T follicular helper cell (primary cell): ENCODE data around the gene XPA.
"Not testable (repeated sequence)": the region's sequence is repeated elsewhere in the genome, so short reads cannot be mapped to it uniquely, and the experiment has no call there.

Experiments
- DNase-seq: peaks from one replicate; pipeline ENCODE4 v3.0.0-alpha.2; 2020; ENCODE audit warnings: low read depth
- total RNA-seq, 2 experiments: gene quantifications; one replicate each; lab custom pipeline; 2026; lab: John Stamatoyannopoulos, UW

The XPA gene
- 20.6 to 35.5 reads per million in 2 experiments for total RNA-seq

GRCh38 chr9:97696803-97697601 lies at the start of gene XPA:
Gene XPA (minus strand): TSS chr9:97697340. CDS start chr9:97697292, 48 bp downstream.
- DNase-seq, result peak; percentile 94

GRCh38 chr9:97744710-97745708 lies 47.9 kb upstream of the XPA start:
- DNase-seq, result no peak

GRCh38 chr9:97744025-97744424 lies 46.9 kb upstream of the XPA start:
- DNase-seq, result not testable (repeated sequence)

GRCh38 chr9:97742545-97742944 lies 45.4 kb upstream of the XPA start:
- no peak for DNase-seq

GRCh38 chr9:97741947-97742346 lies 44.8 kb upstream of the XPA start:
- DNase-seq, result no peak

- no peak for DNase-seq
These were observed 44.0 kb upstream of the XPA start for GRCh38 chr9:97740848-97741821.

GRCh38 chr9:97737429-97737828 lies 40.3 kb upstream of the XPA start:
- DNase-seq, result no peak

- no peak for DNase-seq
These were observed 38.0 kb upstream of the XPA start for GRCh38 chr9:97735070-97735600.

GRCh38 chr9:97726716-97727115 lies 29.6 kb upstream of the XPA start:
- no peak for DNase-seq

- DNase-seq, result no peak
These were observed 26.7 kb upstream of the XPA start for GRCh38 chr9:97723819-97724218.

- no peak for DNase-seq
These were observed 25.2 kb upstream of the XPA start for GRCh38 chr9:97722331-97722730.

- no peak for DNase-seq
These were observed 24.3 kb upstream of the XPA start for GRCh38 chr9:97721396-97721795.

GRCh38 chr9:97717866-97718265 lies 20.7 kb upstream of the XPA start:
- no peak for DNase-seq

GRCh38 chr9:97714435-97714834 lies 17.3 kb upstream of the XPA start:
- no peak for DNase-seq

- no peak for DNase-seq
These were observed 14.1 kb upstream of the XPA start for GRCh38 chr9:97711223-97711626.

- DNase-seq, result peak; percentile 10
These were observed 13.4 kb upstream of the XPA start for GRCh38 chr9:97710356-97711222.

GRCh38 chr9:97706246-97706645 lies 9.1 kb upstream of the XPA start:
- DNase-seq, result no peak

GRCh38 chr9:97705354-97705950 lies 8.3 kb upstream of the XPA start:
- no peak for DNase-seq

- DNase-seq, result no peak
These were observed 7.7 kb upstream of the XPA start for GRCh38 chr9:97704851-97705250.

- no peak for DNase-seq
These were observed 7.2 kb upstream of the XPA start for GRCh38 chr9:97704345-97704677.
